Astrocyte (in vitro differentiated cells and primary cell): ENCODE results near the gene CPAMD8. TPM values are rescaled to one million over a fixed set of nuclear protein-coding genes. Genes with fewer than 3 reads are reported as not detected.
"Not testable (repeated sequence)": the region's sequence is repeated elsewhere in the genome, so short reads cannot be mapped to it uniquely, and the experiment has no call there.

Source experiments
- DNase-seq: peaks from one replicate; pipeline ENCODE4 v3.0.0-alpha.2; 2010; ENCODE audit warnings: low read depth
- FAIRE-seq: peaks from 2 replicates; lab custom pipeline; 2011; peaks lifted over from hg19 to GRCh38; lab: Jason Lieb, UNC
- H2AFZ ChIP-seq: 2 replicates; pipeline ENCODE4 v1.6.0; 2012; ENCODE audit warnings: low read depth, low read length, inconsistent platforms
- H3K27ac ChIP-seq: 2 replicates; pipeline ENCODE4 v1.5.1; 2011; ENCODE audit warnings: low read depth, low read length, inconsistent platforms
- H3K27me3 ChIP-seq: 2 replicates; pipeline ENCODE4 v1.6.0; 2011; ENCODE audit warnings: low read length, inconsistent platforms; ENCODE audit not compliant: insufficient read depth
- H3K36me3 ChIP-seq: 2 replicates; pipeline ENCODE4 v1.5.1; 2011; ENCODE audit warnings: low read length, inconsistent platforms; ENCODE audit not compliant: insufficient read depth
- H3K4me1 ChIP-seq: 2 replicates; pipeline ENCODE4 v1.5.1; 2011; ENCODE audit warnings: low read length, inconsistent platforms; ENCODE audit not compliant: insufficient read depth
- H3K4me2 ChIP-seq: 2 replicates; pipeline ENCODE4 v1.6.0; 2012; ENCODE audit warnings: low read length, inconsistent platforms
- H3K4me3 ChIP-seq: 2 replicates; pipeline ENCODE4 v1.5.1; 2011; ENCODE audit warnings: low read depth, mild to moderate bottlenecking, low read length, inconsistent platforms; ENCODE audit not compliant: insufficient read depth
- H3K79me2 ChIP-seq: 2 replicates; pipeline ENCODE4 v1.6.0; 2012; ENCODE audit warnings: mild to moderate bottlenecking, low read length, inconsistent platforms; ENCODE audit not compliant: insufficient read depth
- H3K9ac ChIP-seq: 2 replicates; pipeline ENCODE4 v1.6.0; 2012; ENCODE audit warnings: mild to moderate bottlenecking, low read length, inconsistent platforms
- H3K9me3 ChIP-seq: 2 replicates; pipeline ENCODE4 v1.5.1; 2012; ENCODE audit warnings: low read depth, mild to moderate bottlenecking, low read length, inconsistent platforms; ENCODE audit not compliant: insufficient read depth
- H4K20me1 ChIP-seq: 2 replicates; pipeline ENCODE4 v1.6.0; 2012; ENCODE audit warnings: low read length, inconsistent platforms; ENCODE audit not compliant: insufficient read depth
- H3K27ac Mint-ChIP-seq: one replicate; pipeline ENCODE4 v1.8.0; 2021; ENCODE audit warnings: mild to moderate bottlenecking, mixed read lengths; ENCODE audit not compliant: unreplicated experiment
- H3K27me3 Mint-ChIP-seq: one replicate; pipeline ENCODE4 v1.8.0; 2021; ENCODE audit warnings: low read depth, mixed read lengths; ENCODE audit not compliant: unreplicated experiment
- H3K36me3 Mint-ChIP-seq: one replicate; pipeline ENCODE4 v1.8.0; 2021; ENCODE audit warnings: low read depth, mixed read lengths; ENCODE audit not compliant: unreplicated experiment
- H3K4me1 Mint-ChIP-seq: one replicate; pipeline ENCODE4 v1.8.0; 2021; ENCODE audit warnings: low read depth, mixed read lengths; ENCODE audit not compliant: unreplicated experiment
- H3K4me3 Mint-ChIP-seq: one replicate; pipeline ENCODE4 v1.8.0; 2021; ENCODE audit warnings: mild to moderate bottlenecking, moderate library complexity, mixed read lengths; ENCODE audit not compliant: unreplicated experiment
- H3K9me3 Mint-ChIP-seq: one replicate; pipeline ENCODE4 v1.8.0; 2021; ENCODE audit warnings: mild to moderate bottlenecking, mixed read lengths; ENCODE audit not compliant: unreplicated experiment
- EZH2 ChIP-seq: IDR thresholded peaks from 2 replicates; pipeline ENCODE4 v1.6.1; 2012; ENCODE audit warnings: mild to moderate bottlenecking, low read length, inconsistent platforms; ENCODE audit not compliant: insufficient read depth
- total RNA-seq: library from RNA; stranded (reverse); gene quantifications from 2 replicates; pipeline ENCODE4 v1.2.1, GENCODE V29; 2021
- TF ChIP-seq, protein P1 (sequence below): IDR thresholded peaks from 2 replicates; pipeline ENCODE4 v1.5.1; 2011; ENCODE audit warnings: low read depth, mild to moderate bottlenecking, inconsistent platforms, low read length, moderate library complexity; ENCODE audit not compliant: insufficient read depth

CPAMD8 gene
- total RNA-seq, 1 donor from 2014 or later, result 1.9 TPM

DNA sequence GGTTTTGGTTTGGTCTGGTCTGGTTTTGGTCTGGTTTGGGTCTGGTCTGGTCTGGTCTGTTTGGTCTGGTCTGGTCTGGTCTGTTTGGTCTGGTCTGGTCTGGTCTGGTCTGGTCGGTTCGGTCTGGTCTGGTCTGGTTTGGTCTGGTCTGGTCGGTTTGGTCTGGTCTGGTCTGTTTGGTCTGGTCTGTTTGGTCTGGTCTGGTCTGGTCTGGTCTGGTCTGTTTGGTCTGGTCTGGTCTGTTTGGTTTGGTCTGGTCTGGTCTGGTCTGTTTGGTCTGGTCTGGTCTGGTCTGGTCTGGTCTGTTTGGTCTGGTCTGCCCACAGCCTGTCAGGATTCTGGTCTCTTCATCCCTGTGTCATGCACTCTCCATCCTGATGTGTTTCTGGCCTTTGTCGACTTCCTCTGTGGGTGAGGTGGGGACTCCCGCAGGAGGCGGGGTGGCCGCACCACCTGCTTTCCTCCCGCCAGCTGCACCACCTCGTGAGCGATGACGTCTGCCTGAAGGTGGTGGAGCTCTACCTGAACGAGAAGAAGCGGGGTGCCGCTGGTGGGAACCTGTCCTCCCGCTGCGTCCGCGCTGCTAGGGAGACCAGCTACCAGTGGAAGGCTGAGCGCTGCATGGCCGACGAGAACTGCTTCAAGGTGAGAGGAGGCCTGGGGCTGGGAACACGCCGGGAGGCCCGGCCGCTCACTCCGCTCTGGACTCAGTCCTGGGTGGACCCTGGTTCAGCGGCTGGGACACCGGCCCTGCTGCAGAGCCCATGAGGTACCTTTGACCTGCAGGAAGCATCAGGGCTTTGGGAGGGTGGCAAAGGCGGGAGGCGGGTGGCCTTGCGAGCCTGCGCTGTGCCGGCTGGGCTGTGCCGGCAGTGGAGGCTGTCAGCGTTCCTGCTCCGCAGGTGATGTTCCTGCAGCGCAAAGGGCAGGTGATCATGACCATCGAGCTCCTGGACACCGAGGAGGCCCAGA lies 150.7 kb downstream of the CPAMD8 start:
- Mint-ChIP-seq H3K36me3 (peaks cover 48% of the 10 kb centered on the region), H3K4me3 (no peak overlapping the region)
- FAIRE-seq, result no peak

DNA sequence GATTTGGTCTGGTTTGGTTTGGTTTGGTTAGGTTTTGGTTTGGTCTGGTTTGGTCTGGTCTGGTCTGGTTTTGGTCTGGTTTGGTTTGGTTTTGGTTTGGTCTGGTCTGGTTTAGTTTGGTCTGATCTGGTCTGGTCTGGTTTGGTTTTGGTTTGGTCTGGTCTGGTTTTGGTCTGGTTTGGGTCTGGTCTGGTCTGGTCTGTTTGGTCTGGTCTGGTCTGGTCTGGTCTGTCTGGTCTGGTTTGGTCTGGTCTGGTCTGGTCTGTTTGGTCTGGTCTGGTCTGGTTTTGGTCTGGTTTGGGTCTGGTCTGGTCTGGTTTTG lies 151.7 kb downstream of the CPAMD8 start:
- not testable (repeated sequence) for H3K4me2 ChIP-seq, H3K36me3 ChIP-seq, FAIRE-seq, H3K9ac ChIP-seq, H3K27me3 ChIP-seq, H3K4me3 Mint-ChIP-seq, H3K27me3 Mint-ChIP-seq, DNase-seq, H2AFZ ChIP-seq, H3K27ac ChIP-seq, H3K4me1 Mint-ChIP-seq, H3K9me3 ChIP-seq, H3K4me3 ChIP-seq
- peaks cover 66% of the 10 kb centered on the region for H4K20me1 ChIP-seq
- H3K4me1 ChIP-seq, result peaks cover 14% of the 10 kb centered on the region
- H3K79me2 ChIP-seq, result peaks cover 29% of the 10 kb centered on the region
- H3K36me3 Mint-ChIP-seq, result peaks cover 41% of the 10 kb centered on the region
- H3K9me3 Mint-ChIP-seq, result peaks cover 12% of the 10 kb centered on the region
- H3K27ac Mint-ChIP-seq, result peak overlapping the region; percentile 95

More for the DNA sequence above, 150.7 kb downstream of the CPAMD8 start:
- H3K9me3 Mint-ChIP-seq, result peaks cover 12% of the 10 kb centered on the region
- DNase-seq, result no peak
- peaks cover 10% of the 10 kb centered on the region for H3K4me1 Mint-ChIP-seq
- peaks cover 70% of the 10 kb centered on the region for H4K20me1 ChIP-seq
- H3K36me3 ChIP-seq, result peaks cover 9% of the 10 kb centered on the region
- H3K79me2 ChIP-seq, result peaks cover 29% of the 10 kb centered on the region
- H3K4me2 ChIP-seq, result no peak overlapping the region
- H3K27me3 ChIP-seq, result no peaks in the 10 kb centered on the region
- H3K27me3 Mint-ChIP-seq, result no peaks in the 10 kb centered on the region
- H3K4me1 ChIP-seq, result peaks cover 14% of the 10 kb centered on the region
- peak overlapping the region; percentile 34 for H3K27ac Mint-ChIP-seq
- no peak for TF ChIP-seq EZH2
- TF ChIP-seq, protein P1, sequence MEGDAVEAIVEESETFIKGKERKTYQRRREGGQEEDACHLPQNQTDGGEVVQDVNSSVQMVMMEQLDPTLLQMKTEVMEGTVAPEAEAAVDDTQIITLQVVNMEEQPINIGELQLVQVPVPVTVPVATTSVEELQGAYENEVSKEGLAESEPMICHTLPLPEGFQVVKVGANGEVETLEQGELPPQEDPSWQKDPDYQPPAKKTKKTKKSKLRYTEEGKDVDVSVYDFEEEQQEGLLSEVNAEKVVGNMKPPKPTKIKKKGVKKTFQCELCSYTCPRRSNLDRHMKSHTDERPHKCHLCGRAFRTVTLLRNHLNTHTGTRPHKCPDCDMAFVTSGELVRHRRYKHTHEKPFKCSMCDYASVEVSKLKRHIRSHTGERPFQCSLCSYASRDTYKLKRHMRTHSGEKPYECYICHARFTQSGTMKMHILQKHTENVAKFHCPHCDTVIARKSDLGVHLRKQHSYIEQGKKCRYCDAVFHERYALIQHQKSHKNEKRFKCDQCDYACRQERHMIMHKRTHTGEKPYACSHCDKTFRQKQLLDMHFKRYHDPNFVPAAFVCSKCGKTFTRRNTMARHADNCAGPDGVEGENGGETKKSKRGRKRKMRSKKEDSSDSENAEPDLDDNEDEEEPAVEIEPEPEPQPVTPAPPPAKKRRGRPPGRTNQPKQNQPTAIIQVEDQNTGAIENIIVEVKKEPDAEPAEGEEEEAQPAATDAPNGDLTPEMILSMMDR, result no peak
- no peak overlapping the region for H3K27ac ChIP-seq
- no peak overlapping the region for H3K4me3 ChIP-seq
- H3K9me3 ChIP-seq, result no peaks in the 10 kb centered on the region
- no peak overlapping the region for H3K9ac ChIP-seq
- no peak overlapping the region for H2AFZ ChIP-seq

DNA sequence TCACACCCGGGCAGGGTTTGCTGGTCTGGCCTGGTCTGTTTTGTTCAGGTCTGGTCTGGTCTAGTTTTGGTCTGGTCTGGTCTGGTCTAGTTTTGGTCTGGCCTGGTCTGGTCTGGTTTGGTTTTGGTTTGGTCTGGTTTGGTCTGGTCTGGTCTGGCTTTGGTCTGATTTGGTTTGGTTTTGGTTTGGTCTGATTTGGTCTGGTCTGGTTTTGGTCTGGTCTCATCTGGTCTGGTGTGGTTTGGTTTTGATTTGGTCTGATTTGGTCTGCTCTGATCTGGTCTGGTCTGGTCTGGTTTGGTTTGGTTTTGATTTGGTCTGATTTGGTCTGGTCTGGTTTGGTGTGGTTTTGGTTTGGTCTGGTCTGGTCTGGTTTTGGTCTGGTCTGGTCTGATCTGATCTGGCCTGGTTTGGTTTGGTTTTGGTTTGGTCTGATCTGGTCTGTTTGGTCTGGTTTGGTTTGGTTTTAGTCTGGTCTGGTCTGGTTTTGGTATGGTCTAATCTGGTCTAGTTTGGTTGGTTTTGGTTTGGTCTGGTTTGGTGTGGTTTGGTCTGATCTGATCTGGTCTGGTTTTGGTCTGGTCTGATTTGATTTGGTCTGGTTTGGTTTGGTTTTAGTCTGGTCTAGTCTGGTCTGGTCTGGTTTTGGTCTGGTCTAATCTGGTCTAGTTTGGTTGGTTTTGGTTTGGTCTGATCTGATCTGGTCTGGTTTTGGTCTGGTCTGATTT lies 152.2 kb downstream of the CPAMD8 start:
- H2AFZ ChIP-seq, result no peak overlapping the region
- no peaks in the 10 kb centered on the region for H3K9me3 ChIP-seq
- no peak for DNase-seq
- Mint-ChIP-seq H3K9me3 (peaks cover 12% of the 10 kb centered on the region), H3K36me3 (peaks cover 41% of the 10 kb centered on the region), H3K27ac (peak overlapping the region; percentile 95), H3K4me1 (peaks cover 10% of the 10 kb centered on the region), H3K27me3 (no peaks in the 10 kb centered on the region), H3K4me3 (peak overlapping the region; percentile 54)
- H4K20me1 ChIP-seq, result peaks cover 65% of the 10 kb centered on the region
- H3K4me1 ChIP-seq, result peaks cover 14% of the 10 kb centered on the region
- H3K27ac ChIP-seq, result no peak overlapping the region
- H3K9ac ChIP-seq, result no peak overlapping the region
- H3K4me2 ChIP-seq, result no peak overlapping the region
- no peak overlapping the region for H3K4me3 ChIP-seq
- peak; percentile 9 for FAIRE-seq
- peaks cover 29% of the 10 kb centered on the region for H3K79me2 ChIP-seq
- no peaks in the 10 kb centered on the region for H3K27me3 ChIP-seq
- TF ChIP-seq, protein P1, result no peak
- no peak for TF ChIP-seq EZH2
- H3K36me3 ChIP-seq, result peaks cover 9% of the 10 kb centered on the region
